GM21423 (cell line): ENCODE data around the gene PRICKLE4.
"Not testable (repeated sequence)": the region's sequence is repeated elsewhere in the genome, so short reads cannot be mapped to it uniquely, and the experiment has no call there.

Source experiments
- ATAC-seq: cut with Tn5 transposase; IDR thresholded peaks from one replicate; pipeline ENCODE4 v1.9.1; 2021; ENCODE audit warnings: mild to moderate bottlenecking, moderate library complexity; ENCODE audit not compliant: unreplicated experiment

Gene PRICKLE4

DNA sequence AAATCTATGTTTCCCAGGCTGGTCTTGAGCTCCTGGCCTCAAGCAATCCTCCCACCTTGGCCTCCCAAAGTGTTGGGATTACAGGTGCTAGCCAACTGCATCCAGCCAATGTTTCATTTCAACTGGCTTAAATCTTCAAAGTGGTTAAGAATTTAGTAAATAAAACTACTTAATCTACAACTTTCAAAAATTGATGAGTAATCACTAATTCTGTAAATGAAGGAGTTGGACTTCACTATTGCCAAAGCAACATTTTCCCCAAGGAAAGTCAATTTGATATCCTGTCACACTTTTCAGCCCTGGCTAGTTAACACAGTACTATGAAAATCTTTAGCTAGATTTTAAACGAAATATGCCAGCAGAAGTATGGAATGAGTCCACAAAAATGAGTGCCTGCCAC is 10.7 kb downstream of the PRICKLE4 start:
- no peak for ATAC-seq

DNA sequence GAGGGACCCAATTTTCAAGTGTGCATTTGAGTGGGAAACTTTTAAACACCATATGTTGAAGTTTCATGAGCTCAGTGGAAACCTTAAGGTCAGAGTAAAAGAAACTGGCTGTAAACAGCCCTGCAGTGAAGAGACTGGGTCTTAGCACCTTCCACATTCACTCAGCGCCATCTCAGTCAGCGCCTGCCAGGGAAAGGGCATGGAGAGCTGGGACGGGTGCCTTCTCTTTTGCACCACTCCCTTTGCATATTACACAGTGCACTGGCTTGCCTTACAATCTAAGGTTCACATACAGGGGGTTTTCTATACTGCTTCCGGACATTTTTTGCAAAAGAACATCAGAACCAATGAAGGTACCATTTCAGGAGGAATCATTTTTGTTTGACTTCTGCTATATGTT is 11.4 kb downstream of the PRICKLE4 start:
- ATAC-seq, result no peak

DNA sequence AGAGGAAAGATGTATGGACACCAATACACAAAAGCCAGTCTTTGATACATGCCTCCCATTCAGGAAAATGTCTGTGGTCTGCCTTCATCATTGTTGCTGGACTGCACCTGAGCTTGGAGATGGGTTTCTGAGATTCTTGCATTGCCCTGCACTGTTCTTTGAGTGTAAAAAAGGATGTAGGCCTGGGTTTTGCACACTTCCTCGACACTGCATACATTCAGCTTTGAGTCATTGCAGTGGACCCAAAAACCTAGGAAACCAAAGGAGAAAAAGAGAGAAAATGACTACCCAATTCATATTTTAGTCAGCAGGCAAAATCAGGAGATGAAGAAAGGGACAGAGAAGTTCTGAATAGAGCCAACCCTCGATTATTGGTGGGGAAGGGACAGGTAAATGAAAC is 15.9 kb downstream of the PRICKLE4 start:
- ATAC-seq, result no peak

DNA sequence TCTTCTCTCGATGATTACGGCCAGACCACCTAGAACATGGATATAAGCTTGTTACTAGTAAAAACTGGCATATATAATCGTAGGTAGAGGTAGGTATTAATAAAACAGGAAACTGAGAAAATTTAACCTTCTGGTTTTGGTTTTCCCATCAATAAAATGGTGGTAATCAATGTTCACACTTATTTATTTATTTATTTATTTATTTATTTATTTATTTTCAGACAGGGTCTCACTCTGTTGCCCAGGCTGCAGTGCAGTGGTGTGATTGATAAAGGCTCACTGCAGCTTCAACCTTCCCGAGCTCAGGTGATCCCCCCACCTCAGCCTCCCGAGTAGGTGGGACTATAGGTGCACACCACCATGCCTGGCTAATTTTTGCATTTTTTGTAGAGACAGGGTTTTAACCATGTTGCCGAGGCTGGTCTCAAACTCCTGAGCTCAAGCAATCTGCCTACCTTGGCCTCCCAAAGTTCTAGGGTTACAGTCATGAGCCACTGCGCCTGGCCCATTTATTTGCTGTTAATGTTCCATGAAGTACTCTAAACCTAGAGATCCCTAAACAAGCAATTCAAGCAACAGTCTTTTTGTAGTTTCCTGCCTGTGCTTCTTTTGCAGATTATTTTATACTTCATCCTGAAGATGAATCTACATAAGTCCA is 18.4 kb downstream of the PRICKLE4 start:
- no peak for ATAC-seq

DNA sequence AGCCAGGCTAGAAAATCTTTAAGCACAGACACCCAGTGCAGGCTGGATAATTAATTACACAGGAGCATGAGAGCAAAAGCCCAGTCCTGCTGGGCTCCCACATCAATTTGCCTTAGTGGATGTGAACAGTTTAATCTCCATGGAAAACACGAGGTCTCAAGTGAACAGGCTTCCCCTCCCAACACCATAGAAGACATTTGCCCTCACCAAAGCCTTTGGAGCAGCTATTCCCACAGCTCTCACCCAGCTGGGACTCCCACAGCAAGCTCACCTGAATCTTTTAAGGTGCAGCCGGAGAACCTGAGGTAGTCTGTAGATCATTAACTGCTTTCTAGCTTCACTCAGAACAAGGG is 19.0 kb downstream of the PRICKLE4 start:
- ATAC-seq, result no peak

DNA sequence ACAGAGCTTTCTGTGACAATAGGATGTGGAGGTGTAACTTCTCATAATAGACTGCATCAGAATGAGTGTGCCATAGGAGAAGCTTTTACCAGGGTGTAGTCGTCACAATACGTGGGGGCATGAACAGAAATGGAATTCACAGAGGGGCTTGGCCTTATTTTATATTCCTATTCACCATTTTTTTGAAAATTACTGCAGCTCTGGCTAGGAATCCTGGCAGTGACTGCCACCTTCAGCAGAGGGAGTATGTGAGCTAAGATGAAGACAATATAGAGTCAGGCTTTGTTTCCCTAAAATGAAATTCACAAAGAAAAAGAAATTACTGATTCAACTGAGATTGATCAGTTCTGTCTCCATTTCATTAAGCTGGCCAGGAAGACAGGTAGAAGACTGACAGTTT is 20.8 kb downstream of the PRICKLE4 start:
- ATAC-seq, result no peak

DNA sequence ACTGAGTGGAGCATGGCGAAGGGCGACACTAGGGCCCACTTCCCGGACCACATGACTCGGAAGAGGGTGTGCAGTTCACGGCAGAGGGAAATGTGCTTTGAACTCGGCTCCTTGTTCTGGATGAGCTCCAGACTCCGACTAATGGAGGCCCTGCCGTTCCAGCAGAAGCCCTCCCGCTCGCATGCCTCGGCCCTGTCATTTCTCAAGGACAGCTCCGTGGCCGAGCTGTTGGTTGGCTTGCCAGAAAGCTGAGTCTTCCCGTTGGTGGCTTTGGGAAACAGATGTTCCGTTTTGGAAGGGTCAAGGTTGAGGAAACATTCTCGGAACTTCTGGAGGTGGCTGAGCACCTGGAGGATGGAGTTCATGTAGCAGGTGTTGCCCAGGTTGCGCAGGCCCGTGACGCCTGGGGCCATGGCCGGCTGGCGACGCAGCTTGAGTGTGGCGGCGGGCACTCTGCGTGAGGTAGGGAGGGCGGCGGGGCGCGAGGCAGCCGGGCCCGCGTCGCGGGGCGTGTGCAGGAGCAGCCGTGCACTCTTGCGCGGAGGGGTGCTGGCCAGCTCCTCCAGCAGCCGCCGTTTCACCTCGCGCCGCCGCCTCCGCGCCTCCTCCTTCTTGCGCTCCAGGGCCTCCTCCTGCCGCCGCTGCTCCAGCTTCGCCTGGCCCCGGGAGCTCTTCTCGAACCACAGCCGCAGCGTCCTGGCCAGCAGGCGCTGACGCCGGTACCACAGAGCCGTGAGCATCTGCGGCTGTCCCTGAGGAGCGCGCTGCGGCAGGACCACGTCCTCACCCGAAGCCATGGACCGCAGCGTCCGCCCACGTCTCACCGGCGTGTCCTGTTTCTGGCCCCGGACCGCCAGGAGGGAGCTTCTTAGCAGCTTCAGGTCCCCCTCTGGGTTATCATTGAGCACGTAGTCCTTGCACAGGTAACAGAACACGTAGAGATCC is 25.5 kb downstream of the PRICKLE4 start:
- ATAC-seq, result no peak

DNA sequence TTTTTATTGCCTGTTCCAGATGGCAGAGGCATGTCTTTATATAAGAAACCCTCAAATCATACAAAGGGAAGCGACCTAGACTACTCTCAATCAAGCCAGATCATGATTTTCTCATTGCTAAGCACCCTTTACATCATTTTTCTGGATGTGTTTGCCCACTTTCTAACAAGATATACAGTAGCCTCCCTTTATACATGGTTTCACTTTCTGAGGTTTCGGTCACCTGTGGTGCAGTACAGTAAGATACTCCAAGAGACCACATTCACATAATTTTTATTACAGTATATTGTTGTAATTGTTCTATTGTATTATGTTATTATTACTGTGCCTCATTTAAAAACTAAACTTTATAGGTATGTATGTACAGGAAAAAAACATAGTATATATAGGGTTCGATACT is 30.5 kb downstream of the PRICKLE4 start:
- ATAC-seq, result no peak

DNA sequence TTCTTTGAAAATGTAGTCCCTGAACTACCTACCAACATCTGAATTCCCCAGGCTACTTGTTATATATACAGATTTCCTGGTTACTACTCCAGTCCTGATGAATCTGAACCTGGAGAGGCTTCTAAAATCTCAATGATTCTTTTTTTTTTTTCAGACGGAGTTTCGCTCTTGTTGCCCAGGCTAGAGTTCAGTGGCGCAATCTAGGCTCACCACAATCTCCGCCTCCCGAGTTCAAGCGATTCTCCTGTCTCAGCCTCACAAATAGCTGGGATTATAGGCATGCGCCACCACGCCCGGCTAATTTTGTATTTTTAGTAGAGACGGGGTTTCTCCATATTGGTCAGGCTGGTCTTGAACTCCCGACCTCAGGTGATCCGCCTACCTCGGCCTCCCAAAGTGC is 31.4 kb downstream of the PRICKLE4 start:
- ATAC-seq, result not testable (repeated sequence)

DNA sequence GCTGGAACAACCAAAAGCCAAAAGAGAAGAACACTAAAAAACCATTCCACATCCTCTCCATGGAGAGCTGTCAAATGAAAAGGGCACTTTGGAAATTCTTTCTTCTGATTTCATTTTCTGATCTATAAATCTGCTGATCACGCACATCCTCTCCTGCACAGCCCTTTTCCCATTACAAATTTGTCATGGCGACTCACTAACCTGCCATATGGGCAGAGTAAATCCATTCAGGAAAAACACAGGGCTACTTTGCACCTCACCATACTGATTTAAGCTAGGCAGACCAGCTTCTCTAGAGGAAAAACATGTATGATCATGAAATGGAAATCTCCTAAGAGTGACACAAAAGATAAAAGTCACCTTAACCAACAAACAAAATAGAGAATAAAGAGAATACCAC is 32.9 kb downstream of the PRICKLE4 start:
- no peak for ATAC-seq

DNA sequence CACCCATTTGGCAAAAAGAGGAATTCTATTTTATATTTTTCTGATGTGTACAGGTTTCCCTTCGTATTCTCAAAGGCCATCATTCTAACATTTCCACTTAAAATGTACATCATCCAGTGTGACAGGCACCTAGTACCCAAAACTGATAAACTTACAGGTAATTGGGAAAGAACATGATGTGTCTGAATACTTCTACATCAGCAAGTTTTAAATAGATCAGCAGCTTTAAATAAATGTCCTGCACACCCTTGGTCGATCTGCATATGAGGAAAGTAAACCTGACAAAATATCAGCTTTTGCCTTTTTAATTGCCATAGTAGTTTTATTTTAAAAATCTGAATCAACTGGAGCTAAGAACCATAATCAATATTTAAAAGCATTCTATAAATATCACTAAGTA is 33.4 kb downstream of the PRICKLE4 start:
- ATAC-seq, result no peak

DNA sequence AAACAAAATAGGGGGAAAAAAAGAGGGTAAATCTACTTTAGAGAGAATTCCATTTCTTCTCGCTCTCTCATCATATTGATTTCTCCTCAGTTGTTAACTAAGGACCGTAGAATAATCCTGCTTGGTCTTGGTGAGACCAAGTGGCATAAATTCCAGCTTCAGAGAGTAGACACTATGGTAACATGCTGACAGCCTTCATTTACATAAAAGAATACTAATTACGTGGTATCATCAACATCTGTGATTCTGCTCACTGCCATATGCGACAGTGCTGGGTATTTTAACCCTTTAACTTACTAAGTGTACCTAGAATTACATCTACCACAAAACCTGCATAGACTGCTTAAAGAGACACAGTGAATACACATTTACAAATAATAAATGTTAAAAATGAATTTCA is 34.0 kb downstream of the PRICKLE4 start:
- no peak for ATAC-seq

DNA sequence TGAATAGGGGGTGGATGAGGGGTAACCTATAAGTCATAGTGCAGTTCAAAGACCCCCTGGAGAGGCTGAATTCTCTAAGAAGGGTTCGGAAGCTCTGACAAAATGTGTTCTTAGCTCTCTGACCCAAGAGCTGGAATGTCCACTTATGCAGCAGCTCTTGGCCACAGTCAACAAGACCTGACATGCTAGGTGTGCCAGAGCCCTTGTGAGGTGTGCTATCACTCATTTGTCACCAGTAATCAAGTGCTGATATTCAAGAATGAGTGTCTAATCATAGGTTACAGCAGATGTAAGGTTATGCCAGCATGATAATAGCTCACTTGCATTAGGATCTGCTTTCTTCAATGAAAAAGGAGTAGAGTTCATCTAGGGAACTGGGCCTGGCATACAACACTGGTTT is 35.0 kb downstream of the PRICKLE4 start:
- no peak for ATAC-seq

DNA sequence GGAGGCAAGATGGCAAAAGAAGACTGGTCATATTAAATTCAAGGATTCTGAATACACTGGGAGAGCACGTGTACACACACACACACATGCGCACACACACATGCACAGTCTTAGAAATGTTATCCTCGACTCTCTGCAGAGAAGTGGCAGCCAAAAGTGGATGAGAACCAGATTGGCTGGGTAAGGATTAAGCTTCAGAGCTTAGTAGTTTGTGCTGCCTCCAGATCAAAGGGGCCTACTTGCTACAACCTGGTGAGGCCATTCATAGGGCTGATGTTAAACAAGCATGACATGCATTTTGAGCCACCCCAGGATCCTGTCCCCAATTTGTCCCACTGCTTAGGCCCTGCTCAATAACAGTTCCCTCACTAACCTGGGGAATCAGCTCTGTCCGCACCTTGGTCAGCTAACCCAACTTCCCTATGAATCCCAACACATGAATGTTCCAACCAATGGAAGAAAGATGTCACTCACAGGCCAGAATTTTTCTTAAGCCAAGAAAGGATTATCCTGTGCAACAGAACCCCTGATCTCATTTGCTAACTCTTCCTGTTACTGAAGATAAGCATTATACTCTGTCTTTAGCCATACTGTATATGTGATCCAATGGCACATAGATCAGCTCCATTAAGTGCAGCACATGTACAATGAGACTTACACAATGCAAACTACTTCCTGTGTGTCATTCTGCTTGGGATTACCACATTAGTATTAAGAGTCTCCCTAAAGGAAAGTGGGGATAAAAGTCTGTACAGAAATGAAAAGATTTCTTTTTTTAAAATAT is 37.9 kb downstream of the PRICKLE4 start:
- ATAC-seq, result no peak

DNA sequence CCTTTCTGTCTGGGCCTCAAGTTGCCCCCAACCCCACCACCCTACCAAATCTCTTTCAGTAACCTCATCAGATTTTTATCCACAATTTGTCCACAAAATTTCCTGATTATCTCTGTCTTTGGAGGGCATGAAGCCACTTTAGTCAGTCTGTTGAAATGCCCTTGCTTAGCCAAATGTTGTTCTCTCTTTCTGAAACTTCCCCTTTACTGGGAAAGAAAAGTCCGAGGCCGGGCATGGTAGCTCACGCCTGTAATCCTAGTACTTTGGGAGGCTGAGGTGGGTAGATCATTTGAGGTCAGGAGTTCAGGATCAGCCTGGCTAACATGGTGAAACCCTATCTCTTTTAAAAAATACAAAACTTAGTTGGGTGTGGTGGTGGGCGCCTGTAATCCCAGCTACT is 40.7 kb downstream of the PRICKLE4 start:
- ATAC-seq, result no peak

DNA sequence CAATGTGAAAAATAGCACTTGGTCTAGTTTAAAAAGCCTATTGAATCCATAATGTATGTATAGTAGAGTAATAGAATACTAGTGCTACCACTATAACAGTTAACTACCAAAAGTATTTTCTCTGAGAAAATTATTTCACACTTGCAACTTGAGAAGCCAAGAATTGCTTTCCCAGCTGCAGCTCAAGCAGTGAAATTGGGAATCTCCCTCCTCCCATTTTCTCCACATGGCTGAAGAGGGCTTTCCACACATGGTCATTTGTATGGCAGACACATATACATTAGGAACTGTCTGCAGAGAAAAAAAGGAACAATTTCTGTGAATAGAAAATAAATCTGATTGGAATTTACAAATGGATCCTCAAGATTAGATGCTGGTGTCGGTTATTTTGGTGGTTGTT is 41.4 kb downstream of the PRICKLE4 start:
- no peak for ATAC-seq

DNA sequence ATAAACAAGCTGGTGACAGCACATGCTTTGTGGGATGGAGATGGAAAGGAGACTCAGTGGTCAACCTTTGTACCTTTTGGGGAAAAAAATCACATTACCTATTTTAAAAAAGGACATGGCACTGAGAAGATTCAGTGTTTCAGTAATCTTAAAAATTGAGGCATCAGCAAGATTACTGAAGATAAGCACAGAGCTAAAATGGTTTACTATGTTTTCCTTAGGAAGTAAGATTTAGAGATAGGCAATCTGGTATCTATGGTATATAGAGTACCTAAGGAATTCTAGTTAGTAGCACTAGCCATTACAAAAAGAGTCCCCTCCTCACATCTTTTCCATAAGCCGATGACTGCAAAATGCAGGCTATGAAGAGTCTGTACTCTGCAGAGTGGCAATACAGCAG is 42.6 kb downstream of the PRICKLE4 start:
- no peak for ATAC-seq

DNA sequence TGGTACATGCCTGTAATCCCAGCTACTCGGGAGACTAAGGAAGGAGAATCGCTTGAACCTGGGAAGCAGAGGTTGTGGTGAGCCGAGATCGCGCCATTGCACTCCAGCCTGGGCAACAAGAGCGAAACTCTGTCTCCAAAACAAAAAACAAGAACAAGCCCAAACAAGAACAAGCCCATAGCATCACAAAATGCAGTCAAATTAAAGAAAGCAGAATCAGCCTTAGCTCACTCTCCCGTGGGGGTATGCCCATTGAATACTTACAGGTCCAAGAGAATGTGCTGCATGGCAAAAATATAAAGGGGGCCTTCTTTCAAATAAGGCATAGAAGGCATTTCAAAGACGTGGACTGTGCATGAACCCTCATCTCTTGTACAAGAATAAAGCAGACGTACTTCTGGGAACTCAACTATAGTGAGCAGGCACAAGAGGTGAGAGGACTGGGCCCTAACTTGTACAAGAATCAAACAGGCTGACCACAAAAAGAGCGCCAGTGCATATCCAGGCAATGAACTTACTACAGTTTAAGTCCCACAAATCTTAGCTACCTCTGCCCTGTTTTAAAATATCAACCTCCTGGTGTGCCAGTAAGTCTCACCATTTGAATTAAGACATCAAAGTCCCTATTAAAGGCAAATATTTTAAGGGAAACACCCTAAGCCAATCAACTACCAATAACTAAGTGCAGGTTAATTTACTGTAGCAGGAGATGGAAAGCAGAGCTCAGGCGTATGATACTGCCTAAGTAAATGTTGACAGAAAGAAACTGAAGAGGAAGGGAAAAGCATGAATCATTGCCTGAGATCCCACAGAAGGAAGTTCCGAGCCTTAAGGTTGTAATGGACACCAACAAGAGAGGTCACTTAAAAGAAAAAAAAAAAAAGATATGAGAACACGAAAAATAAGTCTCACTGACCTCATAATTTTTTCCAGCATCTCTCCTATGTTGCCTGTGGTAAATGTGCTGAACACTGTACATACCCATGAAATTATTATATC is 44.3 kb downstream of the PRICKLE4 start:
- no peak for ATAC-seq

DNA sequence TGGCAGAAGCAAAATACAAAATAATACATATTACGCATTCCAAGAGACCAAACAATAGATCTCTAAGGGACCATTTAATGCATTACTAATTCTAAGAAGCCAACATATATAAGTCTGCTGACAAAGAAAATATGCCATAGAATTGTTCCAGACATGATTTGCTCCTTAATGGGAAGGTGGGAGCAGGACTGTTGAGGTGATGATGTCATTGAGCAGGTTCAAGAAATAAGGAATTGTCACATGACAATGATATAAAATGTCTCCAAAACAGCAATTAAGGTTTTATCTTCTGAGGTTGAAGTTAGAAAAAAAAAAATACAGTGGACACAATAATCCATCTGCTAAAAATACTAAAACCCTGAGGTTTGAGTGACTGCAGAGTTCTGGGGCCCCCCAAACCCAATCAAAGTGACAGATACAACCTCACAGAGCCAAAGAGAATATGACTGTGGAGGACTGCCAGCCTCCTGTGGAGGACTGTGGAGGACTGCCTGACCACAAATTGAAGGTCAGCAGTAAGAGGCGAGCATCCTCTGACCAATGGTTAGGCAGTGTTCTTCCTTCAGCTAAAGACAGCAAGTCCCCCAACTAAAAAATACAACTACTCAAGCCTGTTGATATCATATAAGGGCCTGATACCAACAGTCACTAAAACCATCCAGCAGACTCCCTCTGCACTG is 45.9 kb downstream of the PRICKLE4 start:
- ATAC-seq, result no peak

DNA sequence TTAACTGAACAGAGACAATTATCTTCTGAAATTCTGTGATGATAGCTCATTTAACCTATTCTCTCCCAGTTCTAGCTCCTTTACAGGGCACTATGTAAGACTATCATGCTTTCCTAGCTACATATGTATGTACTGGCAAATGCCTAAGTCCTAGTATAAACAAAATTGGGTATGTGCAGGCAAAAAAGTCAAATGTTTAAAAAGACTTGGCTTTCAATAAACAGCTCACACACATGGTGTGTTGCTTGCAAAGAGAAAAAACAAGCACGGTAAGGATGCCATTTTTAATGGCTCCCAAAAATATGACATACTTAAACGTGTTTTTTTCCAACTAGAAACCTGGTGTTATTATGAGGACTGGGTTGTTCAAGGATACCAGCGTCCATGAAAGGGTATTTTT is 51.7 kb downstream of the PRICKLE4 start:
- no peak for ATAC-seq
